PFSK-1 (cell line): ENCODE data around the gene TMEM9.

Experiments used
- POLR2AphosphoS5 ChIP-seq: IDR thresholded peaks from 2 replicates; pipeline ENCODE4 v1.6.1; 2012; ENCODE audit warnings: low read depth, mild to moderate bottlenecking, control low read depth, low read length, moderate library complexity
- SIN3A ChIP-seq: IDR thresholded peaks from 2 replicates; pipeline ENCODE4 v1.6.1; 2012; ENCODE audit warnings: mild to moderate bottlenecking, low read length, moderate library complexity, borderline replicate concordance; ENCODE audit not compliant: insufficient read depth
- TAF1 ChIP-seq: IDR thresholded peaks from 2 replicates; pipeline ENCODE4 v1.6.1; 2012; ENCODE audit warnings: low read length, control low read depth, borderline replicate concordance; ENCODE audit not compliant: insufficient read depth

GRCh38 chr1:201190005-201190404 lies 35.7 kb upstream of the TMEM9 start:
- TF ChIP-seq POLR2AphosphoS5: no peak
- no peak for TF ChIP-seq TAF1
- TF ChIP-seq SIN3A: no peak
